Activated CD8-positive, alpha-beta memory T cell treated with anti-CD3 and anti-CD28 coated beads for 24 hours (primary cell): Measurements from ENCODE around the gene ZCCHC9.

Source experiments
- DNase-seq: peaks from one replicate; pipeline ENCODE4 v3.0.0-alpha.2; 2020

The ZCCHC9 gene

GRCh38 chr5:81359881-81360280 is 58.5 kb downstream of the ZCCHC9 start:
- no peak for DNase-seq

- no peak for DNase-seq
These were observed 59.3 kb downstream of the ZCCHC9 start for GRCh38 chr5:81360640-81361039.

GRCh38 chr5:81361600-81361999 is 60.2 kb downstream of the ZCCHC9 start:
- no peak for DNase-seq
